Thyroid gland (tissue), 4 donors: ENCODE measurements around the gene FAM229A. TPM values are rescaled to one million over a fixed set of nuclear protein-coding genes. Genes with fewer than 3 reads are reported as not detected.
A peak's percentile ranks its signal among the peaks of the same experiment; 100 is the strongest.
"Not testable (repeated sequence)": the region's sequence is repeated elsewhere in the genome, so short reads cannot be mapped to it uniquely, and the experiment has no call there.

Experiments
- DNase-seq, 2 donors: peaks; one replicate each; pipeline ENCODE4 v3.0.0-alpha.2; 2019
- H3K27ac ChIP-seq, 3 donors: fragments of 200-600 bp; sonication (generic); 1 replicate in 2 of 3; 2 replicates in 1 of 3; pipeline ENCODE4 v1.5.1; 2016 to 2019; ENCODE audit warnings: mild to moderate bottlenecking in 1 of 3, moderate library complexity in 1 of 3
- H3K27me3 ChIP-seq: fragments of 200-600 bp; sonication (generic); one replicate; pipeline ENCODE4 v1.5.1; 2019
- H3K36me3 ChIP-seq, 2 donors: fragments of 200-600 bp; sonication (generic); one replicate each; pipeline ENCODE4 v1.5.1; 2016 to 2019
- H3K4me1 ChIP-seq, 2 donors: fragments of 200-600 bp; sonication (generic); one replicate each; pipeline ENCODE4 v1.5.1; 2017 to 2019
- H3K4me3 ChIP-seq, 3 donors: fragments of 200-600 bp; sonication (generic); replicated peaks in 1 of 3; 1 replicate in 2 of 3; 2 replicates in 1 of 3; pipeline ENCODE4 v1.5.1; 2016; ENCODE audit warnings: mild to moderate bottlenecking in 1 of 3
- H3K9me3 ChIP-seq: fragments of 200-600 bp; sonication (generic); one replicate; pipeline ENCODE4 v1.5.1; 2017
- POLR2A ChIP-seq, 2 donors: fragments of 450-650 bp; IDR thresholded peaks; one replicate each; pipeline ENCODE4 v1.6.1; 2017; ENCODE audit warnings: antibody characterized with exemption in 2 of 2, mild to moderate bottlenecking in 2 of 2, moderate library complexity in 1 of 2
- WGBS, 2 donors: methylation state at CpG; one replicate each; pipeline ENCODE4 v1.1.5; 2017; 5-methylcytosine and 5-hydroxymethylcytosine counted together
- intact Hi-C: fragments of 100-400 bp; cut with DNase I; formaldehyde crosslinking; loops from one replicate; pipeline ENCODE4 v1.15.1; 2023
- total RNA-seq, 4 donors: library from RNA; depleted of rRNA; stranded (reverse); fragments of >200 nt; gene quantifications; one replicate each; pipeline ENCODE4 v1.2.3, GENCODE V29; 2016
- TF ChIP-seq, protein P1 (sequence below), 6 experiments: fragments of 200-600 bp in 3 of 6; fragments of 450-650 bp in 3 of 6; sonication (generic) in 3 of 6; IDR thresholded peaks; one replicate each; pipeline ENCODE4 v1.5.1; 2016 to 2019; ENCODE audit warnings: antibody characterized with exemption in 6 of 6, mild to moderate bottlenecking in 2 of 6, inconsistent platforms in 1 of 6, moderate library complexity in 1 of 6

The FAM229A gene
- total RNA-seq, 4 donors from 2014 or later: 5.1 to 20.0 (median 7.4) TPM

DNA sequence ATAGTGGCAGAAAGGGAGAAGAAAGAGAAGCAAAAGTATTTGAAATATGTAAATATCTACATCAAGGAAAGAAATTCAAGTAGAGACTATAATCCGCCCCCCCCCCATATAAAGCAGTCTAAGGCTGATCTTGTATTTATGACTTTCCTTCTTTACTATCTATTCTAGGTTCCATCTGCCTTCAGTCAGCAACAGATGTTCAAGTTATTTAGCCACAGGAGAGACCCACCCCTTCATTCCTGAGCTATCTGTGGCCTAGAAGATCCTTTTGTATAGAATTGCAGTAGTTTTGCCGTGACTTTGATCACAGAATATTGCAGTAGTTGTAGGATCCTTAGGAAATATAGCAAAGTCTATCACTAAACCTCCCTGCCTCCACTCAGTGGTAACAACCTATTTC lies 42.7 kb upstream of the FAM229A start:
- 40 to 44% methylated on average over 2 of the region's 2 CpGs for WGBS, 2 donors
- peaks cover 0 to 3% of the 10 kb centered on the region in 2 donors for H3K4me1 ChIP-seq
- no peaks in the 10 kb centered on the region for H3K36me3 ChIP-seq
- no peaks in the 10 kb centered on the region for H3K9me3 ChIP-seq
- intact Hi-C loops: loop anchor here (10.0 kb wide), 1 partner anchor 470 kb away; the partner anchor contains the start of gene FNDC5
- H3K27ac ChIP-seq: no peak overlapping the region
- no peaks in the 10 kb centered on the region for H3K27me3 ChIP-seq
- no peak for DNase-seq
- no peak overlapping the region for H3K4me3 ChIP-seq
- no peak for TF ChIP-seq POLR2A (IDR thresholded peaks at IDR 0.05)
- TF ChIP-seq, protein P1, sequence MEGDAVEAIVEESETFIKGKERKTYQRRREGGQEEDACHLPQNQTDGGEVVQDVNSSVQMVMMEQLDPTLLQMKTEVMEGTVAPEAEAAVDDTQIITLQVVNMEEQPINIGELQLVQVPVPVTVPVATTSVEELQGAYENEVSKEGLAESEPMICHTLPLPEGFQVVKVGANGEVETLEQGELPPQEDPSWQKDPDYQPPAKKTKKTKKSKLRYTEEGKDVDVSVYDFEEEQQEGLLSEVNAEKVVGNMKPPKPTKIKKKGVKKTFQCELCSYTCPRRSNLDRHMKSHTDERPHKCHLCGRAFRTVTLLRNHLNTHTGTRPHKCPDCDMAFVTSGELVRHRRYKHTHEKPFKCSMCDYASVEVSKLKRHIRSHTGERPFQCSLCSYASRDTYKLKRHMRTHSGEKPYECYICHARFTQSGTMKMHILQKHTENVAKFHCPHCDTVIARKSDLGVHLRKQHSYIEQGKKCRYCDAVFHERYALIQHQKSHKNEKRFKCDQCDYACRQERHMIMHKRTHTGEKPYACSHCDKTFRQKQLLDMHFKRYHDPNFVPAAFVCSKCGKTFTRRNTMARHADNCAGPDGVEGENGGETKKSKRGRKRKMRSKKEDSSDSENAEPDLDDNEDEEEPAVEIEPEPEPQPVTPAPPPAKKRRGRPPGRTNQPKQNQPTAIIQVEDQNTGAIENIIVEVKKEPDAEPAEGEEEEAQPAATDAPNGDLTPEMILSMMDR (IDR thresholded peaks at IDR 0.05): no peak

DNA sequence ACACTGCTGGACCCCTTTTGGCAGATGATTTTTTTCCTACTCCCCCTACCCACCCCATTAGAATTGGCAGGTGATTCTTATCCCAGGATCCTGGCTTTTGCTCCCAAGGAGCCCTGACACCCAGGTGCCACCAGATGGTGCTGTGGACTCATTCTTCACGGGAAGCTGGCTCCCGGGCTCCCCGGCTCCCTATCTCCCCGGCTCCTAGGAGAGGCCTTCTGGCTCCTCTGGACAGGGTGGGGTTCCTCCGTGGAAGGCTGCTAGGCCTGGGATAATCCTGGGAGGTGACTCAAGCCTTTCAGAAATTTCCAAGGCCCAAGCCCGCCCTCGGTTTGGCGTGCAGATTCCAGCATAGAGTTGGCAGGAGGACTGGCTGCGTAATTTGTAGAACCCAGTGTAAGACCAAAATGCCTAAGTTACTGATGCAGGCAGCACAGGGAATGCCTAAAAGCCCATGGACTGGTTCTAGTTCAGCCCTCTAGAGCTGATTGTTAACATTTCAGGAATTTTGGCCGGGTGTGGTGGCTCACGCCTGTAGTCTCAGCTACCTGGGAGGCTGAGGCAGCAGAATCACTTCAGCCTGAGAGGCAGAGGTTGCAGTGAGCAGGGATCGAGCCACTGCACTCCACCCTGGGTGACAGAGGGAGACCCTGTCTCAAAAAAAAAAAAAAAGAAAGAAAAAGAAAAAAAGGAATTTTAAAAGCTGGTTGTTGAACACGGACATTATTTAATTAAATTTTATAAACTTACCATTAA lies 38.8 kb upstream of the FAM229A start:
- Histone ChIP-seq H3K4me3 (no peak overlapping the region), H3K27ac (peak overlapping the region in 1 of 3 donors; percentile 33), H3K4me1 (peaks cover 0 to 3% of the 10 kb centered on the region in 2 donors), H3K36me3 (no peaks in the 10 kb centered on the region), H3K27me3 (no peaks in the 10 kb centered on the region), H3K9me3 (no peaks in the 10 kb centered on the region)
- DNase-seq: peak; percentile 84 to 87
- TF ChIP-seq, protein P1 (IDR thresholded peaks at IDR 0.05): peak; percentile 50 to 94 (median 85)
- no peak for TF ChIP-seq POLR2A (IDR thresholded peaks at IDR 0.05)
- 44 to 45% methylated on average over 11 to 12 of the region's 13 CpGs for WGBS, 2 donors
- intact Hi-C loops: loop anchor here (10.0 kb wide), 1 partner anchor 474 kb away; the partner anchor contains the start of gene FNDC5

DNA sequence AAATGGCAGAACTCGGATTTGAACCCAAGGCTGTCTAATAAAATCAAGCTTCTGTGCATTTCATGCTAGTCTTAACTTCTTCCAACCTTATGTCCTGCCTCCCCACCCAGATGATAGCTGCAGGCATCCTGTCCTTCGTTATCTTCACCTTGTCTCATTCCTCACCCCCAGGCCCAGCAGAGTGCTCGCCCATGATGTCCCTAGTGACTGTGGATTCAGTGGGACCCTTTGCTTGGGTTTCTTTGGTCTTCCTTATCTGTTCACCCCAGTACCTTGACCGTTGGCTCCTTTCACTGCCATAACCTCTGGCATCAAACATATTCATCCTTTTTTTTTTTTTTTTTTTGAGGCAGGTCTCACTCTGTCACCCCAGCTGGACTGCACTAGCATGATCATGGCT lies 37.6 kb upstream of the FAM229A start:
- WGBS, 2 donors: 79 to 83% methylated on average over 4 of the region's 4 CpGs
- TF ChIP-seq POLR2A (IDR thresholded peaks at IDR 0.05): no peak
- TF ChIP-seq, protein P1 (IDR thresholded peaks at IDR 0.05): no peak
- intact Hi-C loops: loop anchor here (10.0 kb wide), 2 partner anchors 175 to 475 kb away; partner anchors contain the start of genes EIF3I, FNDC5 and TMEM234

DNA sequence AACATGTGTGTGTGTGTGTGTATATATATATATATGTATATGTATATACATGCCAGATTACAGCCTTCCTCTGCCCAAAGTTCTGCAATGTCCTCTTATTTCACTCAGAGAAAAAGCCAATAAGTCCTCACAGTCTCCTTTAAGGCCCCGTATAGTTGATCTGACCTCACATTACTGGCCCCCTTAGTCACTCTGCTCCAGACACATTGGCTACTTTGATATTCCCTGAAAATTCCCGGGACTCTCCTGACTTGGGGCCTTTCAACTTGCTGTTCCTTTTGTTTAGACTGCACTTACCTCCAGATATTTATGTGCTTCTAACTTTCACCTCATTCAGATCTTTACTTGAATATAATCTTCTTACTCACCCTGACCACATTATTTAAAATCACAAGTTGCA lies 36.1 kb upstream of the FAM229A start:
- Histone ChIP-seq H3K4me3 (no peak overlapping the region), H3K9me3 (no peaks in the 10 kb centered on the region), H3K27ac (no peak overlapping the region), H3K36me3 (no peaks in the 10 kb centered on the region), H3K27me3 (no peaks in the 10 kb centered on the region), H3K4me1 (peaks cover 9 to 14% of the 10 kb centered on the region in 2 donors)
- 72% methylated on average over 2 of the region's 2 CpGs for WGBS, 2 donors
- no peak for DNase-seq
- TF ChIP-seq POLR2A (IDR thresholded peaks at IDR 0.05): no peak
- intact Hi-C loops: loop anchor here (10.0 kb wide), 1 partner anchor 174 kb away; the partner anchor contains the start of genes EIF3I and TMEM234

More for the DNA sequence above, 37.6 kb upstream of the FAM229A start:
- DNase-seq: no peak
- Histone ChIP-seq H3K36me3 (no peaks in the 10 kb centered on the region), H3K4me3 (no peak overlapping the region), H3K27ac (no peak overlapping the region), H3K4me1 (peaks cover 6 to 11% of the 10 kb centered on the region in 2 donors), H3K27me3 (no peaks in the 10 kb centered on the region), H3K9me3 (no peaks in the 10 kb centered on the region)

DNA sequence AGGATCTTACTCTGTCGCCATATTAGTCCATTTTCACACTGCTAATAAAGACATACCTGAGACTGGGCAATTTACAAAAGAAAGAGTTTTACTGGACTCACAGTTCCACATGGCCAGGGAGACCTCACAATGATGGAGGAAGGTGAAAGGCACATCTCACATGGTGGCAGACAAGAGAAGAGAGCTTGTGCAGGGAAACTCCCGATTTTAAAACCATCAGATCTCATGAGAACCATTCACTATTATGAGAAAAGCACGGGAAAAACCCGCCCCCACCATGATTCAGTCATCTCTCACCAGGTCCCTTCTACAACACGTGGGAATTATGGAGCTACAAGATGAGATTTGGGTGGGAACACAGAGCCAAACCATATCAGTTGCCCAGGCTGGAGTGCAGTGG lies 34.2 kb upstream of the FAM229A start:
- not testable (repeated sequence) for DNase-seq, H3K36me3 ChIP-seq, H3K9me3 ChIP-seq, H3K27me3 ChIP-seq, H3K4me3 ChIP-seq, H3K27ac ChIP-seq
- 89 to 91% methylated on average over 5 of the region's 5 CpGs for WGBS, 2 donors
- intact Hi-C loops: loop anchor here (10.0 kb wide), 1 partner anchor 172 kb away; the partner anchor contains the start of genes EIF3I and TMEM234
- peaks cover 19 to 31% of the 10 kb centered on the region in 2 donors for H3K4me1 ChIP-seq
